GM12878 (cell line): Measurements from ENCODE around the gene GABRB2. TPM values are rescaled to one million over a fixed set of nuclear protein-coding genes. Genes with fewer than 3 reads are reported as not detected.

Experiments
- ATAC-seq: fragments of 200-7000 bp; cut with Tn5 transposase; 3 replicates; pipeline ENCODE4 v1.9.1; 2020; ENCODE audit warnings: mild to moderate bottlenecking, moderate library complexity
- BruUV-seq: library from RNA; stranded (reverse); fragments of 400-500 nt; replicated peaks from 2 replicates; lab custom pipeline; 2021; lab: Mats Ljungman, UMichigan
- CTCF ChIA-PET: fragments of 300-600 bp; sonication (Branson Sonifier 250); formaldehyde crosslinking; extraction: SDS; loops from one replicate; lab custom pipeline; 2021; ENCODE audit warnings: inconsistent platforms; lab: Yijun Ruan, JAX
- POLR2A ChIA-PET: fragments of 350-600 bp; formaldehyde crosslinking; extraction: SDS; loops from one replicate; lab custom pipeline; 2021; ENCODE audit warnings: inconsistent platforms; lab: Charles Lee
- RAD21 ChIA-PET: fragments of 300-600 bp; sonication (Branson Sonifier 250); formaldehyde crosslinking; loops from one replicate; lab custom pipeline; 2023; ENCODE audit warnings: antibody characterized with exemption; ENCODE audit not compliant: unreplicated experiment; lab: Charles Lee
- SMC1A ChIA-PET: fragments of 300-600 bp; sonication (Branson Sonifier 250); formaldehyde crosslinking; loops from one replicate; lab custom pipeline; 2023; ENCODE audit not compliant: unreplicated experiment, uncharacterized antibody; lab: Charles Lee
- DNase-seq: peaks from one replicate; pipeline ENCODE4 v3.0.0-alpha.2; 2011; ENCODE audit warnings: low read depth, low spot score
- FAIRE-seq: peaks from 3 replicates; lab custom pipeline; 2011; peaks lifted over from hg19 to GRCh38; lab: Jason Lieb, UNC
- H2AFZ ChIP-seq: 2 replicates; pipeline ENCODE4 v1.6.0; 2011; ENCODE audit warnings: low read depth, low read length, control low read depth; ENCODE audit not compliant: control insufficient read depth
- H3K27ac ChIP-seq: 2 replicates; pipeline ENCODE4 v1.5.1; 2011; ENCODE audit warnings: control low read depth; ENCODE audit not compliant: control insufficient read depth, insufficient read depth
- H3K27me3 ChIP-seq, 2 experiments: replicated peaks in 1 of 2; 2 replicates each; pipeline versions ENCODE4 v1.6.0 to v1.6.1; 2011; ENCODE audit warnings: low read length in 1 of 2; ENCODE audit not compliant: control insufficient read depth in 2 of 2, insufficient read depth in 2 of 2
- H3K36me3 ChIP-seq, 2 experiments: 2 replicates each; pipeline ENCODE4 v1.5.1; 2011; ENCODE audit warnings: low read length in 1 of 2; ENCODE audit not compliant: control insufficient read depth in 2 of 2, insufficient read depth in 2 of 2
- H3K4me1 ChIP-seq: 2 replicates; pipeline ENCODE4 v1.6.1; 2011; ENCODE audit warnings: mild to moderate bottlenecking, low read length, moderate library complexity, mixed read lengths; ENCODE audit not compliant: control insufficient read depth, insufficient read depth
- H3K4me2 ChIP-seq: 2 replicates; pipeline ENCODE4 v1.6.0; 2011; ENCODE audit warnings: control low read depth; ENCODE audit not compliant: control insufficient read depth, insufficient read depth
- H3K4me3 ChIP-seq: fragments of 200-600 bp; sonication (generic); 2 replicates; pipeline ENCODE4 v1.5.1; 2016
- H3K79me2 ChIP-seq: 2 replicates; pipeline ENCODE4 v1.6.0; 2011; ENCODE audit warnings: low read length; ENCODE audit not compliant: control insufficient read depth, insufficient read depth
- H3K9ac ChIP-seq: 2 replicates; pipeline ENCODE4 v1.8.0; 2011; ENCODE audit warnings: low read length, control low read depth, mixed read lengths; ENCODE audit not compliant: control insufficient read depth, insufficient read depth
- H3K9me3 ChIP-seq: replicated peaks from 3 replicates; pipeline ENCODE4 v1.5.1; 2011; ENCODE audit warnings: mild to moderate bottlenecking, low read length; ENCODE audit not compliant: control insufficient read depth, insufficient read depth
- H4K20me1 ChIP-seq: 2 replicates; pipeline ENCODE4 v1.6.0; 2011; ENCODE audit not compliant: control insufficient read depth, insufficient read depth
- BACH1 ChIP-seq: fragments of 450-650 bp; IDR thresholded peaks from 2 replicates; pipeline ENCODE4 v1.6.1; 2017; ENCODE audit warnings: mild to moderate bottlenecking, borderline replicate concordance
- BCL11A ChIP-seq: IDR thresholded peaks from 2 replicates; pipeline ENCODE4 v1.6.1; 2011; ENCODE audit warnings: low read depth, low read length
- CREB1 ChIP-seq: IDR thresholded peaks from 2 replicates; pipeline ENCODE4 v1.6.1; 2012; ENCODE audit warnings: low read depth, mild to moderate bottlenecking, inconsistent platforms
- CREM ChIP-seq: IDR thresholded peaks from 2 replicates; pipeline ENCODE4 v1.6.1; 2014; ENCODE audit warnings: antibody characterized with exemption, low read depth
- IRF4 ChIP-seq: IDR thresholded peaks from 2 replicates; pipeline ENCODE4 v1.6.1; 2011; ENCODE audit warnings: low read depth, low read length
- MYC ChIP-seq: IDR thresholded peaks from 2 replicates; pipeline ENCODE4 v1.6.1; 2011; ENCODE audit warnings: mild to moderate bottlenecking, low read length, moderate library complexity, inconsistent platforms; ENCODE audit not compliant: insufficient read depth, insufficient replicate concordance, insufficient read length, severe bottlenecking
- POLR2AphosphoS2 ChIP-seq: IDR thresholded peaks from 2 replicates; pipeline ENCODE4 v1.6.1; 2011; ENCODE audit warnings: low read depth, mild to moderate bottlenecking, low read length, improper control_type of control experiment, moderate library complexity
- POLR2AphosphoS5 ChIP-seq: IDR thresholded peaks from 2 replicates; pipeline ENCODE4 v1.6.1; 2011; ENCODE audit warnings: mild to moderate bottlenecking, low read length, inconsistent platforms
- RBBP5 ChIP-seq: fragments of 200-600 bp; sonication (generic); conservative IDR thresholded peaks from 2 replicates; pipeline ENCODE4 v1.6.1; 2016
- SMARCA5 ChIP-seq: fragments of 450-650 bp; IDR thresholded peaks from 2 replicates; pipeline ENCODE4 v1.6.1; 2017; ENCODE audit warnings: mild to moderate bottlenecking
- SREBF1 ChIP-seq: IDR thresholded peaks from 2 replicates; pipeline ENCODE4 v1.6.1; 2012; ENCODE audit warnings: mild to moderate bottlenecking, low read length
- ZNF24 ChIP-seq: fragments of 450-650 bp; IDR thresholded peaks from 2 replicates; pipeline ENCODE4 v1.6.1; 2017; ENCODE audit warnings: antibody characterized with exemption, mild to moderate bottlenecking
- ZNF384 ChIP-seq: IDR thresholded peaks from 2 replicates; pipeline ENCODE4 v1.6.1; 2012; ENCODE audit warnings: low read depth, mild to moderate bottlenecking, low read length, improper control_type of control experiment, borderline replicate concordance
- WGBS: methylation state at CpG from one replicate; pipeline ENCODE4 v1.1.6; 2016; ENCODE audit warnings: low lambda C conversion rate; ENCODE audit not compliant: insufficient replicate concordance, insufficient coverage; ENCODE audit errors: missing lambda C conversion rate; 5-methylcytosine and 5-hydroxymethylcytosine counted together
- in situ Hi-C: fragments of 300-500 bp; cut with MboI; formaldehyde crosslinking; loops from 9 replicates; pipeline ENCODE4 v1.14.3; 2018; ENCODE audit warnings: mixed read lengths
- intact Hi-C: fragments of 100-400 bp; cut with micrococcal nuclease; formaldehyde crosslinking; loops from one replicate; pipeline ENCODE4 v1.14.2; 2022; ENCODE audit not compliant: unreplicated experiment
- polyA plus RNA-seq, 11 experiments: library from polyadenylated mRNA; depleted of rRNA in 4 of 11; unstranded in 6 of 11; stranded (reverse) in 5 of 11; fragments of >200 nt; fragmentation: Nextera tagmentation in 4 of 11; fragmentation: Illumina TruSeq in 1 of 11; extraction: Ambion mirVana in 4 of 11; extraction: Trizol in 1 of 11; gene quantifications; 1 replicate in 1 of 11; 2 replicates in 10 of 11; pipeline versions ENCODE4 v1.2.1 to v1.2.3, GENCODE V29; 2011 to 2016; ENCODE audit warnings: inconsistent platforms in 2 of 11, missing spikeins in 2 of 11, low read depth in 1 of 11
- total RNA-seq, 4 experiments: library from RNA; depleted of rRNA in 3 of 4; stranded (reverse); fragments of >200 nt in 3 of 4; fragmentation: Illumina TruSeq in 1 of 4; extraction: Trizol in 1 of 4; gene quantifications; 2 replicates each; pipeline versions ENCODE4 v1.2.1 to v1.2.3, GENCODE V29; 2013 to 2021
- TF ChIP-seq, protein P1 (sequence below): fragments of 450-650 bp; IDR thresholded peaks from 2 replicates; pipeline ENCODE4 v1.6.1; 2016; ENCODE audit warnings: mild to moderate bottlenecking
- TF ChIP-seq, protein P2 (sequence below): fragments of 150-350 bp; IDR thresholded peaks from 2 replicates; pipeline ENCODE4 v1.6.1; 2016; ENCODE audit warnings: low read depth, low read length
- TF ChIP-seq, protein P3 (sequence below): fragments of 450-650 bp; IDR thresholded peaks from 2 replicates; pipeline ENCODE4 v1.6.1; 2014; ENCODE audit warnings: mild to moderate bottlenecking
- TF ChIP-seq, protein P4 (sequence below): IDR thresholded peaks from 2 replicates; pipeline ENCODE4 v1.6.1; 2011; ENCODE audit warnings: low read depth, mild to moderate bottlenecking, low read length, moderate library complexity, borderline replicate concordance; ENCODE audit errors: extremely low read depth
- TF ChIP-seq, protein P5 (sequence below): IDR thresholded peaks from 2 replicates; pipeline ENCODE4 v1.6.1; 2012; ENCODE audit warnings: low read depth, low read length, improper control_type of control experiment

Gene GABRB2
- total and polyA plus RNA-seq, 10 of the 15 experiments (the other 5 are each of a cell fraction or from before 2014, with no cell fraction given) = 0.12 to 0.85 (median 0.43) TPM

DNA sequence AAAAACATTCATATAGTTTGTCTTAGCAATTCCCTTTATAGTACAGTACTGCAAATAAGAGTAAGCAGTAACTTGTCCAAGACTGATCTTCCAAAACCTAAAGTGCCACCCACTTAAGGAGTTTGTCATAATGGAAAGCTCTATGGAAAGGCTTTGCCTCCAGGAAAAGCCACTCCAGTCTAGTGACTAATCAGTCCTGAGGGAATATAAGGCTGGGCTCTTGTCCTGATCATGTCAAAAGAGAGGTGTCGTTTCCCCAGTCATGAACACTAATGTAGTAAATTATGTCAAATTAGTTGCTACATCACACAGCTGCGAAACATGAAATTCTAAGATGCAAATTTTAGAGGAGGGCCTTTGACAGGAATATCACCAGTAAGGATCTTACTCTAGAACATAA is 271.6 kb downstream of the GABRB2 start:
- no TSS peak for BruUV-seq
- Histone ChIP-seq H2AFZ (no peak overlapping the region), H3K27ac (no peak overlapping the region), H3K4me3 (no peak overlapping the region), H3K79me2 (no peaks in the 10 kb centered on the region), H3K9me3 (no peaks in the 10 kb centered on the region), H4K20me1 (no peaks in the 10 kb centered on the region), H3K27me3 (no peaks in the 10 kb centered on the region), H3K36me3 (no peaks in the 10 kb centered on the region), H3K9ac (no peak overlapping the region), H3K4me2 (no peak overlapping the region), H3K4me1 (peaks cover 9% of the 10 kb centered on the region)
- FAIRE-seq = no peak
- ATAC-seq = no peak
- POLR2A ChIA-PET = no interaction called here
- intact Hi-C loops (no loop called here), in situ Hi-C loops (no loop called here)
- WGBS = 89% methylated on average over 2 of the region's 2 CpGs
- RAD21 ChIA-PET = no interaction called here
- TF ChIP-seq ZNF24 (no peak), SREBF1 (no peak), CREM (no peak), IRF4 (no peak), POLR2AphosphoS5 (no peak), RBBP5 (no peak), MYC (no peak), POLR2AphosphoS2 (no peak), BACH1 (no peak), ZNF384 (no peak), BCL11A (no peak), CREB1 (no peak), SMARCA5 (no peak)
- TF ChIP-seq, protein P1, sequence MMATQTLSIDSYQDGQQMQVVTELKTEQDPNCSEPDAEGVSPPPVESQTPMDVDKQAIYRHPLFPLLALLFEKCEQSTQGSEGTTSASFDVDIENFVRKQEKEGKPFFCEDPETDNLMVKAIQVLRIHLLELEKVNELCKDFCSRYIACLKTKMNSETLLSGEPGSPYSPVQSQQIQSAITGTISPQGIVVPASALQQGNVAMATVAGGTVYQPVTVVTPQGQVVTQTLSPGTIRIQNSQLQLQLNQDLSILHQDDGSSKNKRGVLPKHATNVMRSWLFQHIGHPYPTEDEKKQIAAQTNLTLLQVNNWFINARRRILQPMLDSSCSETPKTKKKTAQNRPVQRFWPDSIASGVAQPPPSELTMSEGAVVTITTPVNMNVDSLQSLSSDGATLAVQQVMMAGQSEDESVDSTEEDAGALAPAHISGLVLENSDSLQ = no peak
- TF ChIP-seq, protein P2, sequence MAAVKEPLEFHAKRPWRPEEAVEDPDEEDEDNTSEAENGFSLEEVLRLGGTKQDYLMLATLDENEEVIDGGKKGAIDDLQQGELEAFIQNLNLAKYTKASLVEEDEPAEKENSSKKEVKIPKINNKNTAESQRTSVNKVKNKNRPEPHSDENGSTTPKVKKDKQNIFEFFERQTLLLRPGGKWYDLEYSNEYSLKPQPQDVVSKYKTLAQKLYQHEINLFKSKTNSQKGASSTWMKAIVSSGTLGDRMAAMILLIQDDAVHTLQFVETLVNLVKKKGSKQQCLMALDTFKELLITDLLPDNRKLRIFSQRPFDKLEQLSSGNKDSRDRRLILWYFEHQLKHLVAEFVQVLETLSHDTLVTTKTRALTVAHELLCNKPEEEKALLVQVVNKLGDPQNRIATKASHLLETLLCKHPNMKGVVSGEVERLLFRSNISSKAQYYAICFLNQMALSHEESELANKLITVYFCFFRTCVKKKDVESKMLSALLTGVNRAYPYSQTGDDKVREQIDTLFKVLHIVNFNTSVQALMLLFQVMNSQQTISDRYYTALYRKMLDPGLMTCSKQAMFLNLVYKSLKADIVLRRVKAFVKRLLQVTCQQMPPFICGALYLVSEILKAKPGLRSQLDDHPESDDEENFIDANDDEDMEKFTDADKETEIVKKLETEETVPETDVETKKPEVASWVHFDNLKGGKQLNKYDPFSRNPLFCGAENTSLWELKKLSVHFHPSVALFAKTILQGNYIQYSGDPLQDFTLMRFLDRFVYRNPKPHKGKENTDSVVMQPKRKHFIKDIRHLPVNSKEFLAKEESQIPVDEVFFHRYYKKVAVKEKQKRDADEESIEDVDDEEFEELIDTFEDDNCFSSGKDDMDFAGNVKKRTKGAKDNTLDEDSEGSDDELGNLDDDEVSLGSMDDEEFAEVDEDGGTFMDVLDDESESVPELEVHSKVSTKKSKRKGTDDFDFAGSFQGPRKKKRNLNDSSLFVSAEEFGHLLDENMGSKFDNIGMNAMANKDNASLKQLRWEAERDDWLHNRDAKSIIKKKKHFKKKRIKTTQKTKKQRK = no peak
- TF ChIP-seq, protein P3, sequence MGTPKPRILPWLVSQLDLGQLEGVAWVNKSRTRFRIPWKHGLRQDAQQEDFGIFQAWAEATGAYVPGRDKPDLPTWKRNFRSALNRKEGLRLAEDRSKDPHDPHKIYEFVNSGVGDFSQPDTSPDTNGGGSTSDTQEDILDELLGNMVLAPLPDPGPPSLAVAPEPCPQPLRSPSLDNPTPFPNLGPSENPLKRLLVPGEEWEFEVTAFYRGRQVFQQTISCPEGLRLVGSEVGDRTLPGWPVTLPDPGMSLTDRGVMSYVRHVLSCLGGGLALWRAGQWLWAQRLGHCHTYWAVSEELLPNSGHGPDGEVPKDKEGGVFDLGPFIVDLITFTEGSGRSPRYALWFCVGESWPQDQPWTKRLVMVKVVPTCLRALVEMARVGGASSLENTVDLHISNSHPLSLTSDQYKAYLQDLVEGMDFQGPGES = no peak
- TF ChIP-seq, protein P4, sequence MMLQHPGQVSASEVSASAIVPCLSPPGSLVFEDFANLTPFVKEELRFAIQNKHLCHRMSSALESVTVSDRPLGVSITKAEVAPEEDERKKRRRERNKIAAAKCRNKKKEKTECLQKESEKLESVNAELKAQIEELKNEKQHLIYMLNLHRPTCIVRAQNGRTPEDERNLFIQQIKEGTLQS = no peak
- TF ChIP-seq, protein P5, sequence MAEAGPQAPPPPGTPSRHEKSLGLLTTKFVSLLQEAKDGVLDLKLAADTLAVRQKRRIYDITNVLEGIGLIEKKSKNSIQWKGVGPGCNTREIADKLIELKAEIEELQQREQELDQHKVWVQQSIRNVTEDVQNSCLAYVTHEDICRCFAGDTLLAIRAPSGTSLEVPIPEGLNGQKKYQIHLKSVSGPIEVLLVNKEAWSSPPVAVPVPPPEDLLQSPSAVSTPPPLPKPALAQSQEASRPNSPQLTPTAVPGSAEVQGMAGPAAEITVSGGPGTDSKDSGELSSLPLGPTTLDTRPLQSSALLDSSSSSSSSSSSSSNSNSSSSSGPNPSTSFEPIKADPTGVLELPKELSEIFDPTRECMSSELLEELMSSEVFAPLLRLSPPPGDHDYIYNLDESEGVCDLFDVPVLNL = no peak
- CTCF ChIA-PET = no interaction called here
- SMC1A ChIA-PET = interaction anchor here (1.1 to 1.2 kb wide), 2 partner anchors 10 kb away, joined by 3 read pairs; no protein-coding TSS in a partner anchor
- DNase-seq = no peak
